HL-60 (cell line): ENCODE measurements around the gene PPP3CA.

Source experiments
- POLR2AphosphoS5 ChIP-seq: IDR thresholded peaks from 2 replicates; pipeline ENCODE4 v1.6.1; 2012; ENCODE audit warnings: low read depth
- TF ChIP-seq, protein P1 (sequence below): IDR thresholded peaks from one replicate; pipeline ENCODE4 v1.5.1; 2011; ENCODE audit warnings: low read length, control low read depth, inconsistent platforms; ENCODE audit not compliant: insufficient read depth
- TF ChIP-seq, protein P2 (sequence below): IDR thresholded peaks from 2 replicates; pipeline ENCODE4 v1.6.1; 2012; ENCODE audit warnings: low read depth; ENCODE audit not compliant: insufficient replicate concordance

DNA sequence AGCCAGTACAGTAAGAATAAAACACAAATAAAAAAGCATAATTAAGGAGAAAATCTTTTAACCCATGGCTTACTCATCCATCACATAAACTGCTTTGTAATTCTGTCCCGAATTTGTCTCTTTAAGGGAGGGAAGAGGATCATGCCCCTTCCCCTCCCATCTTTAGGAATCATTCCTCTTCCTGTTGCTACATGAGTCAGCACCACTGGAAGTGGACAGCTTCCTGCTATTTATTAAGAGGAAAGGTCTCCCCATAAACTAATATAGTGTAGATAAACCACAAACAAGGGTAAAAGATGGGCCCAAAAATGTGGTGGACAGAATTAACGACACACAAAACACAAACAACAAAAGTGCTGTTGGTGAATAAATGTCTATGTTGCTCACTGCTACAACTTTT lies 75.8 kb downstream of the PPP3CA start:
- TF ChIP-seq, protein P1, sequence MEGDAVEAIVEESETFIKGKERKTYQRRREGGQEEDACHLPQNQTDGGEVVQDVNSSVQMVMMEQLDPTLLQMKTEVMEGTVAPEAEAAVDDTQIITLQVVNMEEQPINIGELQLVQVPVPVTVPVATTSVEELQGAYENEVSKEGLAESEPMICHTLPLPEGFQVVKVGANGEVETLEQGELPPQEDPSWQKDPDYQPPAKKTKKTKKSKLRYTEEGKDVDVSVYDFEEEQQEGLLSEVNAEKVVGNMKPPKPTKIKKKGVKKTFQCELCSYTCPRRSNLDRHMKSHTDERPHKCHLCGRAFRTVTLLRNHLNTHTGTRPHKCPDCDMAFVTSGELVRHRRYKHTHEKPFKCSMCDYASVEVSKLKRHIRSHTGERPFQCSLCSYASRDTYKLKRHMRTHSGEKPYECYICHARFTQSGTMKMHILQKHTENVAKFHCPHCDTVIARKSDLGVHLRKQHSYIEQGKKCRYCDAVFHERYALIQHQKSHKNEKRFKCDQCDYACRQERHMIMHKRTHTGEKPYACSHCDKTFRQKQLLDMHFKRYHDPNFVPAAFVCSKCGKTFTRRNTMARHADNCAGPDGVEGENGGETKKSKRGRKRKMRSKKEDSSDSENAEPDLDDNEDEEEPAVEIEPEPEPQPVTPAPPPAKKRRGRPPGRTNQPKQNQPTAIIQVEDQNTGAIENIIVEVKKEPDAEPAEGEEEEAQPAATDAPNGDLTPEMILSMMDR, result no peak
- TF ChIP-seq POLR2AphosphoS5, result no peak
- TF ChIP-seq, protein P2, sequence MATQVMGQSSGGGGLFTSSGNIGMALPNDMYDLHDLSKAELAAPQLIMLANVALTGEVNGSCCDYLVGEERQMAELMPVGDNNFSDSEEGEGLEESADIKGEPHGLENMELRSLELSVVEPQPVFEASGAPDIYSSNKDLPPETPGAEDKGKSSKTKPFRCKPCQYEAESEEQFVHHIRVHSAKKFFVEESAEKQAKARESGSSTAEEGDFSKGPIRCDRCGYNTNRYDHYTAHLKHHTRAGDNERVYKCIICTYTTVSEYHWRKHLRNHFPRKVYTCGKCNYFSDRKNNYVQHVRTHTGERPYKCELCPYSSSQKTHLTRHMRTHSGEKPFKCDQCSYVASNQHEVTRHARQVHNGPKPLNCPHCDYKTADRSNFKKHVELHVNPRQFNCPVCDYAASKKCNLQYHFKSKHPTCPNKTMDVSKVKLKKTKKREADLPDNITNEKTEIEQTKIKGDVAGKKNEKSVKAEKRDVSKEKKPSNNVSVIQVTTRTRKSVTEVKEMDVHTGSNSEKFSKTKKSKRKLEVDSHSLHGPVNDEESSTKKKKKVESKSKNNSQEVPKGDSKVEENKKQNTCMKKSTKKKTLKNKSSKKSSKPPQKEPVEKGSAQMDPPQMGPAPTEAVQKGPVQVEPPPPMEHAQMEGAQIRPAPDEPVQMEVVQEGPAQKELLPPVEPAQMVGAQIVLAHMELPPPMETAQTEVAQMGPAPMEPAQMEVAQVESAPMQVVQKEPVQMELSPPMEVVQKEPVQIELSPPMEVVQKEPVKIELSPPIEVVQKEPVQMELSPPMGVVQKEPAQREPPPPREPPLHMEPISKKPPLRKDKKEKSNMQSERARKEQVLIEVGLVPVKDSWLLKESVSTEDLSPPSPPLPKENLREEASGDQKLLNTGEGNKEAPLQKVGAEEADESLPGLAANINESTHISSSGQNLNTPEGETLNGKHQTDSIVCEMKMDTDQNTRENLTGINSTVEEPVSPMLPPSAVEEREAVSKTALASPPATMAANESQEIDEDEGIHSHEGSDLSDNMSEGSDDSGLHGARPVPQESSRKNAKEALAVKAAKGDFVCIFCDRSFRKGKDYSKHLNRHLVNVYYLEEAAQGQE, result peak; percentile 88
